Neutrophil (primary cell): ENCODE data around the gene ANKRD13B.
A peak's percentile ranks its signal among the peaks of the same experiment; 100 is the strongest.

Source experiments
- H3K27ac ChIP-seq: fragments of 200-600 bp; sonication (generic); 2 replicates; pipeline ENCODE4 v1.5.1; 2016; ENCODE audit warnings: mild to moderate bottlenecking, moderate library complexity
- H3K27me3 ChIP-seq: fragments of 200-600 bp; sonication (generic); 2 replicates; pipeline ENCODE4 v1.6.0; 2016; ENCODE audit warnings: mild to moderate bottlenecking
- H3K36me3 ChIP-seq: fragments of 200-600 bp; sonication (generic); 2 replicates; pipeline ENCODE4 v1.5.1; 2017
- H3K4me1 ChIP-seq, 2 experiments: fragments of 200-600 bp in 1 of 2; sonication (generic) in 1 of 2; 1 replicate in 1 of 2; 2 replicates in 1 of 2; pipeline versions ENCODE4 v1.5.1 to v1.6.1; 2013 to 2016; ENCODE audit warnings: low read depth in 1 of 2, low read length in 1 of 2, mild to moderate bottlenecking in 1 of 2, moderate library complexity in 1 of 2; ENCODE audit not compliant: control insufficient read depth in 1 of 2, insufficient read depth in 1 of 2
- H3K4me3 ChIP-seq, 2 experiments: fragments of 200-600 bp in 1 of 2; sonication (generic) in 1 of 2; 1 replicate in 1 of 2; 2 replicates in 1 of 2; pipeline ENCODE4 v1.5.1; 2013 to 2016; ENCODE audit warnings: low read depth in 1 of 2, low read length in 1 of 2, mild to moderate bottlenecking in 1 of 2, moderate library complexity in 1 of 2
- H3K9me3 ChIP-seq: fragments of 200-600 bp; sonication (generic); 2 replicates; pipeline ENCODE4 v1.5.1; 2016
- TF ChIP-seq, protein P1 (sequence below): fragments of 200-600 bp; sonication (generic); IDR thresholded peaks from 2 replicates; pipeline ENCODE4 v1.5.1; 2016; ENCODE audit warnings: antibody characterized with exemption

The ANKRD13B gene

GRCh38 chr17:29592850-29593551 lies at the start of gene ANKRD13B:
Gene ANKRD13B, plus strand, starts transcription at chr17:29593132. Its CDS starts 490 bp downstream, at chr17:29593622.
- peaks cover 82% of the 10 kb centered on the region for H3K27me3 ChIP-seq
- H3K4me1 ChIP-seq: peaks cover 51 to 52% of the 10 kb centered on the region in 2 experiments
- H3K9me3 ChIP-seq: no peaks in the 10 kb centered on the region
- H3K36me3 ChIP-seq: no peaks in the 10 kb centered on the region
- H3K4me3 ChIP-seq: peak within 1 kb of the TSS; percentile 55 to 65
- H3K27ac ChIP-seq: no peak within 1 kb of the TSS
- TF ChIP-seq, protein P1, sequence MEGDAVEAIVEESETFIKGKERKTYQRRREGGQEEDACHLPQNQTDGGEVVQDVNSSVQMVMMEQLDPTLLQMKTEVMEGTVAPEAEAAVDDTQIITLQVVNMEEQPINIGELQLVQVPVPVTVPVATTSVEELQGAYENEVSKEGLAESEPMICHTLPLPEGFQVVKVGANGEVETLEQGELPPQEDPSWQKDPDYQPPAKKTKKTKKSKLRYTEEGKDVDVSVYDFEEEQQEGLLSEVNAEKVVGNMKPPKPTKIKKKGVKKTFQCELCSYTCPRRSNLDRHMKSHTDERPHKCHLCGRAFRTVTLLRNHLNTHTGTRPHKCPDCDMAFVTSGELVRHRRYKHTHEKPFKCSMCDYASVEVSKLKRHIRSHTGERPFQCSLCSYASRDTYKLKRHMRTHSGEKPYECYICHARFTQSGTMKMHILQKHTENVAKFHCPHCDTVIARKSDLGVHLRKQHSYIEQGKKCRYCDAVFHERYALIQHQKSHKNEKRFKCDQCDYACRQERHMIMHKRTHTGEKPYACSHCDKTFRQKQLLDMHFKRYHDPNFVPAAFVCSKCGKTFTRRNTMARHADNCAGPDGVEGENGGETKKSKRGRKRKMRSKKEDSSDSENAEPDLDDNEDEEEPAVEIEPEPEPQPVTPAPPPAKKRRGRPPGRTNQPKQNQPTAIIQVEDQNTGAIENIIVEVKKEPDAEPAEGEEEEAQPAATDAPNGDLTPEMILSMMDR: no peak

DNA sequence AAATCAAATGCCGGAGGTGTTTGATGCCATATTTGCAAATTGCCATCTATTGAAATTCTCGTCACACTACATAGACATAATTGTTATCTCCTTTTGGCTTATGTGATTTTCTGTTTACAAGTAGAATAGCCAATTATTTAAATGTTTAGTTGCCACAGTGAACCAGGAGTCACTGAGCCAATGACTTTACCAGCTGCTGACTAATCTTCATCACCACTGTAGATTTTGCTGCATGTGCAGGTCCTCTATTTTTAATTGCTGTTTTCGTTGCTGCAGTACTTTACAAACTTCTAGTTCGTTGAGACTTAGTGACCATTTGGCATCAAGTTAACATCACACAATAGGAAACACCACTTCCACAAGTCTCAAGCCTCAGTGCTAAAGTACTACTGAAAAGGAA lies 48.9 kb upstream of the ANKRD13B start:
- Histone ChIP-seq H3K27me3 (no peaks in the 10 kb centered on the region), H3K27ac (no peak overlapping the region), H3K36me3 (peaks cover 69% of the 10 kb centered on the region), H3K4me1 (no peaks in the 10 kb centered on the region), H3K4me3 (no peak overlapping the region), H3K9me3 (no peaks in the 10 kb centered on the region)
- TF ChIP-seq, protein P1: no peak

DNA sequence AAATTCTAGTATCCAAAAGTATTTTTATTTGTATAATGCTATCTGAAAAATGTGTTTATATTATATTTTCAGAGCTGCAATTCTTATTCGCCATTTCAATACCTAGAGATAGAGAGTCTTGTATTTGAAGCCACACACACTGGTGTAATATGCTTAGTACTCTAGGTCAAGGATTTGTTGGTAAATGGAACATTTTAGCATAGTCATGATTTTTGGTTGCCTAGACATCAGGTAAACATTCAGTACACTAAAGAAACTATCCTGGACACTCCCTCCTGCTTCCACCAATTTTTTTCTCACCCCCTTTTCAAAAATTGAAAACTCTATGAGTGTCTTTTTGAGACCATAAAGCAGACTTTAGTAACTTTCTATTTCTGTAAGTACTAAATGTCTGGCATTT lies 46.8 kb upstream of the ANKRD13B start:
- TF ChIP-seq, protein P1: no peak
- Histone ChIP-seq H3K9me3 (no peaks in the 10 kb centered on the region), H3K4me3 (no peak overlapping the region), H3K27ac (no peak overlapping the region), H3K4me1 (no peaks in the 10 kb centered on the region), H3K36me3 (peaks cover 50% of the 10 kb centered on the region), H3K27me3 (no peaks in the 10 kb centered on the region)

DNA sequence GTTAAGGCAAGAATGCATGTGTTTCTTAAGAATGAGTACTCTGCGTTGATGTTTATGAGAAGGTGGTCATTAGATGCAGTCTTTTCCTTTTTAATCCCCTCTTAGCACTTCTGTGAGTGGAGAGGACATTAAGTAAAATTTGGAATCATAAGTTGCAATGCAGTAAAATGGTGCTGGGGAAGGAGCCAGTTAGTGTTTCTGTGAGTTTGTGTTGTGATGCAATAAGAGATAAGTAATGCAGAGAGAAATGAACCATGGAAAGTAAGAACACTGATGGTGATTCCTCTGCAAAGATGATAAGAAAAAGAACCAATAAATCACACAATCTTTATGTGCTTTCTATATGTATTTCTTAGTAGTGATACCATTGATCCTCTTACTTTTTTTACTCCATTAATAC lies 46.1 kb upstream of the ANKRD13B start:
- Histone ChIP-seq H3K9me3 (no peaks in the 10 kb centered on the region), H3K27ac (no peak overlapping the region), H3K27me3 (no peaks in the 10 kb centered on the region), H3K36me3 (peaks cover 43% of the 10 kb centered on the region), H3K4me1 (no peaks in the 10 kb centered on the region), H3K4me3 (no peak overlapping the region)
- TF ChIP-seq, protein P1: no peak

DNA sequence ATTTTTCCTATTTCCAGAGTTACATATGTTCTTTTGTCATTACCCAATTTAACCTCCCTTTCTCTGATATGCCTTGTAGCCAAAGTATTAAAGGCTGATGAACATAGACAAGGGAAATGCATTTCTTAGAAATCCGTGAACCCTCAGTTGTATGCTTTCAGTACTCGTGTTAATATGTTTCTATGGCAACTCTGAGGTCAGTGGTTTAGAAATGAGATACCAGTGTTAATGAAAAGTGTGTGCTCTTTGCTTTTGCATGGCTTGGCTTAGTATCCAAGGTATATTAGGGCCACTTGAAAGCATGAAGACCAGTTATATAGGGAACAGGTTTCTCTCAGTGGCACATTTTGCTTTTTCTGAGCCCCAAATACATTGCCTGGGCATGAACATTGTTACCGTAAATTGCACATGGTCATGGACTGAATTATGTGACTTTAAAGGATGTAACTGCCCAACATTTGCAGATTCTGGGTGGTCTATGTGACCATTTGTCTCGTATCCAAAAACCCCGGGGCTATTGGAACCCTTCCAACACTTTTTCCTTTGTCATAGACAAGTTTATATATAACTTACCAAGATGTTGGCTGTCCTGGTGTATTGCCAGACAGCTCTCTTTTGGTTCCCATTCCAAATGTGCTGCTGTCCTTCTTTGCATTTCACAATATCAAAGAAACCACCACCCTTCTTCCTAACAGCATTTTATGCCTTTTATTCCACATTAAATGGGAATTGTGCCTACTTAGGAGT lies 43.6 kb upstream of the ANKRD13B start:
- Histone ChIP-seq H3K27me3 (no peaks in the 10 kb centered on the region), H3K9me3 (no peaks in the 10 kb centered on the region), H3K27ac (no peak overlapping the region), H3K36me3 (peaks cover 17% of the 10 kb centered on the region), H3K4me3 (no peak overlapping the region), H3K4me1 (no peaks in the 10 kb centered on the region)
- TF ChIP-seq, protein P1: no peak
